GM21367 (cell line): ENCODE results near the gene NEK11.
"Not testable (repeated sequence)": the region's sequence is repeated elsewhere in the genome, so short reads cannot be mapped to it uniquely, and the experiment has no call there.

Experiments used
- ATAC-seq: cut with Tn5 transposase; IDR thresholded peaks from one replicate; pipeline ENCODE4 v1.9.1; 2021; ENCODE audit not compliant: unreplicated experiment

The NEK11 gene

GRCh38 chr3:131353986-131354385 lies 327.3 kb downstream of the NEK11 start:
- no peak for ATAC-seq

- no peak for ATAC-seq
Measured at GRCh38 chr3:131356006-131356595, 329.4 kb downstream of the NEK11 start.

GRCh38 chr3:131357275-131357674 lies 330.6 kb downstream of the NEK11 start:
- no peak for ATAC-seq

DNA sequence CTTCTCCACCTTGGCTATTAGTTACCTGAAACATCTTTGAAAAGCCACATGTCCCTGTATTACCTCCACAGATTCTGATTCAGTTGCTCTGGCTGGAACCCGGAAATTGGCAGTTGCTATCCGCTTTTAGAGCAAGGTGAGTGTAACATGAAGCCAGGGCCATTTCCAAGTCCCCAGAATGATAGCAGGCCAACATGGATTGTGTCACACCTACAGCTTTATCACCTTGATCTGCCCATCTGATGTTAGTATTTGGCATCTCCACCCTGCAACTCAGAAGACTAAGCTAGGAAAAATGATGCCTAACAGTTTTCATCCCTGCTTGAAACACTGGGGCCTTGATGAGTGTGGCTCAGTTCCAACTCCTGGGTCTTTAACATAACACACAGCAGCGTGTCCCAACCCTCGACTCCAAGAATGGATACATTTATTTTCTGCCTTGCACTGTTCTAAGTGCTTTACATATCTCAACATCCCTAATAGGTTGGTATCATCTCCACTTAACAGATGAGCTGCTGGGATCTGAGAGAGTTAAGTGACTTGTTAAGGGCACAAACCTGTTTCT lies 333.6 kb downstream of the NEK11 start:
- ATAC-seq: no peak

GRCh38 chr3:131361066-131361463 lies 334.4 kb downstream of the NEK11 start:
- ATAC-seq: not testable (repeated sequence)

- ATAC-seq: peak; percentile 91
Measured at GRCh38 chr3:131361464-131362421, 335.1 kb downstream of the NEK11 start.

- ATAC-seq: no peak
Measured at GRCh38 chr3:131363275-131363674, 336.6 kb downstream of the NEK11 start.

- no peak for ATAC-seq
Measured at GRCh38 chr3:131370935-131371687, 344.4 kb downstream of the NEK11 start.

DNA sequence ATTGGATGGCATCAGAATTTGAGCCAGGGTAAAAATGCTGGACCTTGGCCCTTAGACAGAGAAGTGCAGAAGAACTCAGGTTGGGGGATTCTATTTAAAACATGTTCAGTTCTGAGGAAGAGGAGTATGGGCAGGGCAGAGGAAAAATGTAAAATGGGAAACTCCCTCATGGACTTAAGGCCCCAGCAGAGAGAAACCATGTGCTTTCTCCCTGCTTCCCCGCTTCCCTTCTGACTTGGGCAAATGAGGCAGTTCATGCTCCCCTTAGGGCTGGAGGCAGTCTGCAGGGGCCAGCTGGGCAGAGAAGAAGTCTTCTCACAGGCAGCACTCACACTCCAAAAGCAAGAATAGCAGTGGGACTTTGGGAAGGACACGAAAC lies 345.0 kb downstream of the NEK11 start:
- no peak for ATAC-seq

DNA sequence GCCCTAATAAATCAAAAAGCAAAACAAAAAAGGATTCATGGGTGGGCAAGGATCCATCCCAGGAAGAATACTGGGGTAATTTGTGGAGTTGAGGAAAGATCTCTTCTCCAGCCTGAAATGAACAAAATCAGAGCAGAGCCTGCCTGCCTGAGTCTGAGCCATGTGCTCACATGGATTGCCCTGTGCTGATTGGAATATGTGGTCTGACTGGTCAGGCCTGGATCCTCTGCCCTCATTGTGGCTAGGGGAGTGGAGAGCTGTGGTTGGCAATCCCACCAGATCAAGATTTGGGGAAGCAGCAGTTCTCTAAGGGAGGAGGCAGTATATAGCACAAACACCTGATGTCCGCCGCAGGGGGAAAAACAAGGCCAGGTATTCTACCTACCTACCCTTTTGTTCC lies 348.1 kb downstream of the NEK11 start:
- no peak for ATAC-seq

GRCh38 chr3:131380821-131381444 lies 354.3 kb downstream of the NEK11 start:
- ATAC-seq: not testable (repeated sequence)

DNA sequence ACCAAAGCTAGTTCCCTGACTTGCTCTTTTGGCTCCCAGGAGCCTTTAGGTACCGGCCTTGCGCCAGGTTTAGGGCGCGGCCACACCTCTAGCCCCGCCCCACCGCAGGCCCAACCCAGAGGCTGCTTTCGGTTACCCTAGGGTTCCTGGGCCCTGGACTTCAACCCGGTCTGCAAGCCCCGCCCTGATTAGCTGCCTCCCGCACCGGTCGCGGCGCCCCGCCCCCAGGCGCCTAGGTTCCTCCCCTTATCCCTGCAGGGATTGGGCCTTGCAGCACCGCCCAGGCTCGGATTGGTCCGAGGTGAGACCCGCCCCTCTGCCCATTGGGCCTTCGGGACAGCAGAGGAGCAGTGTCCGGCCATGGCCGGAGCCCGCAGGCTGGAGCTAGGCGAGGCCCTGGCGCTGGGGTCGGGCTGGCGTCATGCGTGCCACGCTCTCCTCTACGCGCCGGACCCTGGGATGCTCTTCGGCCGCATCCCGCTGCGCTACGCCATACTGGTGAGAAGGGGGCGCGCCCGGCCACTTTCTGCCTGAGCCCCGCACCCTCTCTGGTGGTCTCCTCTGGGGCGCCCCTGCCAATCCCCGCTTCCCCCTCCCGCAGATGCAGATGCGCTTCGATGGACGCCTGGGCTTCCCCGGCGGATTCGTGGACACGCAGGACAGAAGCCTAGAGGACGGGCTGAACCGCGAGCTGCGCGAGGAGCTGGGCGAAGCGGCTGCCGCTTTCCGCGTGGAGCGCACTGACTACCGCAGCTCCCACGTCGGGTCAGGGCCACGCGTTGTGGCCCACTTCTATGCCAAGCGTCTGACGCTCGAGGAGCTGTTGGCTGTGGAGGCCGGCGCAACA lies 355.0 kb downstream of the NEK11 start, which contains the start of gene NUDT16:
TSS of gene NUDT16 (plus strand) at position 330 of the 847 bp plus-strand sequence. CDS start at position 361, 31 bp downstream.
- peak; percentile 99 for ATAC-seq

GRCh38 chr3:131386429-131387165 lies 359.9 kb downstream of the NEK11 start:
- no peak for ATAC-seq

DNA sequence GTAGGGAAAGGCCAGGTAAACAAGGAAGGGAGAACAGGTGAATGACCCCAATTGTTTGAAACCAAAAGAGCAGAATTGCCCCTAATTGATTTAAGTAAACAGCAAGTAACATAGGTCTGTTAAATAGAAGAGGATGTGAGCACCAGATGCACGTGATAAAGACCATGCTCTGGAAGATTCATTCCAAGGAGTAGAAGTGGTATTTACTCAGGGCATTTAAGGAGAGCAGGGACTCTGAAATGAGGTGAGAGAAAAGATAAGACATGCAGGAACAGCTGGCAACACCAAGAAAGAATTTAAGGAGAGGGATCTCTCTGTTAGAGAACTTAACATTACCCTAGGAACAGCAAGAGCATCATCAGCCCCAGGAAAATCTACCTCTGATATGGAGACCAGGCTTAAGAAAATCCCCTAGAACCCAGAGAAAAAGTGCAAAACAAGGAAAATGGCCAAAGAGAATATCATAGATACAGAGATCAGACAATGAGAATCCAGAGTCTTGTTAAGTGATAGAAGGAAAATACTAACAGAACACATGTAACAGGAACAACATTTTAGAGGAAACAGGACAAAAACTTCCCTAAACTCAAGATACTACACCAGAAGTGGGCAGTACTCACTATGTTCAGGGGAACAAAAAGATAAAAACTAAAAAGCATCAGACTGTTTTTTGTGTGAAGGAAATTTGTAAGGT lies 361.3 kb downstream of the NEK11 start:
- ATAC-seq: no peak

- no peak for ATAC-seq
Measured at GRCh38 chr3:131388490-131388799, 361.8 kb downstream of the NEK11 start.

GRCh38 chr3:131390331-131390730 lies 363.7 kb downstream of the NEK11 start:
- no peak for ATAC-seq

- ATAC-seq: no peak
Measured at GRCh38 chr3:131393051-131393450, 366.4 kb downstream of the NEK11 start.

DNA sequence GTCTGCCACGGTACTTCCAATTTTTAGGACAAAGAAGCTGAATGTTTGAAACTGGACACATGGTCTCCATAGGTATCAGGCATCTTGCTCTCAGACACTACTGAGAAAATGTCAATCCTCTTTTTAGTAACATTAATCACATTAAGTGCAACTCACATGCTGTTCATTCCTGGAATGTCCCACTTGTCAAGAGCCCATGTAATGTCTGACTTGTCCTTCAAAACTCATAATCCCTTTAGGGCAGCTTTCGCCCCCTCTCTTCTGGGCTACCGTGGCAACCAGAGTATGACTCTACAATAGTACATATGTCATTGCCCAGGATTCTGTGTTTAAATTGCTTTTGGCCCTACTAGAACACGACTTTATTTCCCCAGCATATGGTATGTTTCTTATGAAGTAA lies 367.2 kb downstream of the NEK11 start:
- no peak for ATAC-seq

GRCh38 chr3:131394400-131394799 lies 367.7 kb downstream of the NEK11 start:
- no peak for ATAC-seq
